AG04449 (cell line): ENCODE measurements around the gene PPP1R12A.

Experiments used
- CTCF ChIA-PET: fragments of 350-600 bp; formaldehyde crosslinking; extraction: SDS; loops from one replicate; lab custom pipeline; 2021; ENCODE audit warnings: antibody characterized with exemption; lab: Yijun Ruan, JAX
- POLR2A ChIA-PET: fragments of 400-600, 350-600 bp; formaldehyde crosslinking; extraction: SDS; loops from one replicate; lab custom pipeline; 2020; ENCODE audit warnings: antibody characterized with exemption, inconsistent platforms; lab: Yijun Ruan, JAX
- DNase-seq: peaks from one replicate; pipeline ENCODE4 v3.0.0-alpha.2; 2010; ENCODE audit warnings: low read depth, low spot score
- H3K4me3 ChIP-seq: 2 replicates; pipeline ENCODE4 v1.5.1; 2011; ENCODE audit warnings: low read depth, mild to moderate bottlenecking, control low read depth, low read length
- TF ChIP-seq, protein P1 (sequence below): IDR thresholded peaks from one replicate; pipeline ENCODE4 v1.5.1; 2011; ENCODE audit warnings: mild to moderate bottlenecking, moderate library complexity, low read length, control low read depth, inconsistent platforms; ENCODE audit not compliant: insufficient read depth; ENCODE audit errors: missing control alignments

PPP1R12A gene

DNA sequence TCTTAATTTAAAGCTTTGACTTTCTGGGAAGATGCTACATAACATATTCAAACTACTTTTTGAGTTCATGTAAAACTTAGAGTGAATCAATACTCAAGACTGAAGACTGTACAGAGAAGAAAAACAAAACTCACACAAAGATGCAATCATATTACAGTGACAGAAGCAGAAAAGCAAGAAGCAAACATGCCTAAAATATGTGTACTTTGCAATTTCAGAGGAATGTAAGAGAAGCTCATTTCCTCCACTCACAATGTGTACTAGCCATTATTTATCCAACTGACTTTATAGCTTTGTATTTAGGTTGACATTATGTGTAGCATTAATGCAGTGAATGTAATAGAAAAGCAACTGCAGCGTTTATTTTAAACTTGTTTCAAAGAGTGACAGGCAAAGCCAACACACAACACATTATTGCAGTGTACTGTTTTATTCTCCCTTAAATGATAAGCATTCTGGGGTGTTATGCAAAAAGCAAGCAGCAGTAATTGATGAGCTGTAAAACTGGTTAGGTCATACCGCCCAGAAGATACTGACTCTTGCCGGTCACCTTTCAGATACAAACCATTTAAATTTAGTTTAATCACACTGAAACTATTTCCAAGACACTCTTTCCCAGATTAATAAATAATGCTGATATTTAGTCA is 156.0 kb downstream of the PPP1R12A start:
- POLR2A ChIA-PET: no interaction called here
- no peak overlapping the region for H3K4me3 ChIP-seq
- TF ChIP-seq, protein P1, sequence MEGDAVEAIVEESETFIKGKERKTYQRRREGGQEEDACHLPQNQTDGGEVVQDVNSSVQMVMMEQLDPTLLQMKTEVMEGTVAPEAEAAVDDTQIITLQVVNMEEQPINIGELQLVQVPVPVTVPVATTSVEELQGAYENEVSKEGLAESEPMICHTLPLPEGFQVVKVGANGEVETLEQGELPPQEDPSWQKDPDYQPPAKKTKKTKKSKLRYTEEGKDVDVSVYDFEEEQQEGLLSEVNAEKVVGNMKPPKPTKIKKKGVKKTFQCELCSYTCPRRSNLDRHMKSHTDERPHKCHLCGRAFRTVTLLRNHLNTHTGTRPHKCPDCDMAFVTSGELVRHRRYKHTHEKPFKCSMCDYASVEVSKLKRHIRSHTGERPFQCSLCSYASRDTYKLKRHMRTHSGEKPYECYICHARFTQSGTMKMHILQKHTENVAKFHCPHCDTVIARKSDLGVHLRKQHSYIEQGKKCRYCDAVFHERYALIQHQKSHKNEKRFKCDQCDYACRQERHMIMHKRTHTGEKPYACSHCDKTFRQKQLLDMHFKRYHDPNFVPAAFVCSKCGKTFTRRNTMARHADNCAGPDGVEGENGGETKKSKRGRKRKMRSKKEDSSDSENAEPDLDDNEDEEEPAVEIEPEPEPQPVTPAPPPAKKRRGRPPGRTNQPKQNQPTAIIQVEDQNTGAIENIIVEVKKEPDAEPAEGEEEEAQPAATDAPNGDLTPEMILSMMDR: no peak
- CTCF ChIA-PET: interaction anchor here (0.7 to 1.3 kb wide), 4 partner anchors 10 to 371 kb away, joined by 3 to 7 read pairs (median 4); no protein-coding TSS in a partner anchor
- no peak for DNase-seq

DNA sequence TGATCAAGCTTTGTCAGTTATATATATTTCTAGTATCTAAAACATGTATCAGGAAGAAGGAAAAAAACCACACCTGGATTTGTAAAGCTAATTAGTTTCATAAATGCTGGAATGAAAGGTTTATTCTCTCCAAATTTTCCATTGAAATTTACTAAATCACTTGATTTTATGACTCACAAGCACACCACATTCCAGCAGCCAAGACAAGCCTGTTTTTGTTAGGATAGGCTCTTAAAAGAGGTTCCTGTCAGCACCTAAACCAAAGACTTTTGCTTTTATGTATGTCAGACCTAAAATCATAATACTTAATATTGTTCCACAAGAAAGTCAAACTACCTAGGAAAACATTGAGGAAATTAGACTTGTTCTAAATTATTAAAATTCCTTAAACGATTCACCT is 158.8 kb downstream of the PPP1R12A start:
- POLR2A ChIA-PET: no interaction called here
- CTCF ChIA-PET: interaction anchor here (1.0 to 1.6 kb wide), 3 partner anchors 11 to 356 kb away, joined by 3 to 5 read pairs (median 3); no protein-coding TSS in a partner anchor
- no peak for DNase-seq
- TF ChIP-seq, protein P1: no peak
- no peak overlapping the region for H3K4me3 ChIP-seq

DNA sequence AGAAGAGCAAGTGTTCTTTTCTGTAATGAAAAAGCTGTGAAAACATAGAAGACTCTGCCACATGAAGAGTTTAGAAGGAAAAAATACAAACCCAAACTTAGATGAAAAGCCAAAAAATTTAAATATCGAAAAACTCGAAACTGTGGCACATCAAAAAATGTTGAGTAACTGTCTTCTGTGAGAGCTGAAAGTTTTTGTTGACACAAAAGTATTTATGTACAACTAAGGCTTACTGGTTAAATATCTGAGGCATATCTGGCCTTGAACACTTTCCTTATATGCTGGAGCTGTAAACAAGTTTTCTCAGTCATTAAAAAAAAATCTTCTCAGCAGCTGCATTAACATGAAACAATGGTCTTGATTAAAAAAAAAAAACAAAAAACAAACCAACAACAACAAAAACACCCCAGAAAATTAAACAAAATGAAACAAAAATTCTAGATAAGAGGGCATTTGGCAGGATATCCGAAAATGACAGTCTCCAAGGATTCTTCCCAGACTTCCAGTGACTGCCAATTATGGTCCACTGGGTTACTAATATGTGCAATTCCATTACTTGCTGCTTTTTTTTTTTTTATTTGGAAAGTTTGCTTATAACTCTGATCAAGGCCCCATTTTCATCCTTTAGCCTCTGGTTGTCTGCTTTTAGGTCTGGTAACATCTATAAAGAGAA is 159.4 kb downstream of the PPP1R12A start:
- TF ChIP-seq, protein P1: no peak
- ChIA-PET POLR2A (no interaction called here), CTCF (interaction anchor here (1.0 to 1.3 kb wide), 2 partner anchors 42 to 355 kb away, joined by 3 read pairs; no protein-coding TSS in a partner anchor)
- no peak overlapping the region for H3K4me3 ChIP-seq
- no peak for DNase-seq

DNA sequence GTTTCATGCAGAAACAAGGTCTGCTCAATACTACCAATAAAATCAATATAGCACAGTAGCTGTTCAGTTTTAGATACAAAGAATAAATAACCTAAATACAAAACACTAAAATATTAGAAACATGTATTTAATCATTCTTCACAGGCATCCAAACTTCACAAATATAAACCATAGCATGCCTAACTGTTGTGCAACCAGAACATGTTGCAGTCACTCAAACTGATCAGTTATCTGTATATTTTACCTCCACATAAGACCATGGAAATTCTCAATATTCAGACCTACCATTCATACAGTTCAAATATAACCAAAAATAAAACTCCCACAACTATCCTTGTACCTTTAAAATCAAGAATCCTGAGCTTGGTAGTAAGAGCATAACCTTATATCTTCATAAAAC is 161.0 kb downstream of the PPP1R12A start:
- DNase-seq: no peak
- no peak overlapping the region for H3K4me3 ChIP-seq
- ChIA-PET POLR2A (no interaction called here), CTCF (interaction anchor here (0.9 to 1.5 kb wide), 4 partner anchors 11 to 421 kb away, joined by 3 read pairs; no protein-coding TSS in a partner anchor)
- TF ChIP-seq, protein P1: no peak

DNA sequence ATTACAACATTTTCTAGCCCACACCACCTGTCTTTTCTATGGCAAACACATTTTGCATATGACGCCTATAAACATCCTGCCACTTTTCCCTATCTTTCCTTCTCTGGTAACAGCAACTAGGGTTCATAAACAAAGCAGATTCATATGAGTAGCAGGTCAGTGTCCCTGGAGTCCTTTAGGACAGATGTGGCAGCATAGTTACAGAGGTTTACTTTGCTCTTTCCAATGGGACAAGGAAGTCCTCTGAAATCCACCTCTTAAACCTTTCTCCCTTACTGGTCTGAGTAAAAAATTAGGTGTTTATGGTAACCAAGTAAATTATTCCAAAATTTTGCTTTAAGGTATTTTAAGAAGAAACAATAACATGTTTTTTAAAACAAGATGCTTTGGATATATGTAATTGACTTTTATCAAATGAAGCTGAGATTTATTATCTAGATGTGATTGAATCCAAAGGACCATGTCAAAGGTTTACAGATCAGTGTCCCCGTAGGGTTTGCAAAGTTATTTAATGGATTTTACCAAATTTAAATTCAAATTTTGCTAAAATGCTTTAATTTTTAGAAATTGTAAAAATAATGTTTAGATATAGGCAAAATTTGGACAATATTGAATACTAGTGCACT is 164.9 kb downstream of the PPP1R12A start:
- TF ChIP-seq, protein P1: no peak
- DNase-seq: no peak
- CTCF ChIA-PET: interaction anchor here (1.2 to 1.6 kb wide), 2 partner anchors 9 to 16 kb away, joined by 3 to 7 read pairs; no protein-coding TSS in a partner anchor
- POLR2A ChIA-PET: no interaction called here
- no peak overlapping the region for H3K4me3 ChIP-seq
